IMR-90 (cell line): ENCODE measurements around the gene ATRNL1. TPM values are rescaled to one million over a fixed set of nuclear protein-coding genes. Genes with fewer than 3 reads are reported as not detected.

Source experiments
- ATAC-seq: fragments of 200-7000 bp; cut with Tn5 transposase; 2 replicates; pipeline ENCODE4 v1.9.1; 2020; ENCODE audit warnings: low read depth, mild to moderate bottlenecking, moderate library complexity
- BruUV-seq: library from RNA; stranded (reverse); fragments of 400-500 nt; replicated peaks from 2 replicates; lab custom pipeline; 2021; lab: Mats Ljungman, UMichigan
- CTCF ChIA-PET: fragments of 300-600 bp; formaldehyde crosslinking; extraction: SDS; loops from one replicate; lab custom pipeline; 2021; ENCODE audit warnings: antibody characterized with exemption; lab: Yijun Ruan, JAX
- POLR2A ChIA-PET: fragments of 300-600 bp; sonication (Branson Sonifier 250); formaldehyde crosslinking; loops from one replicate; lab custom pipeline; 2022; ENCODE audit warnings: antibody characterized with exemption; ENCODE audit not compliant: unreplicated experiment; lab: Charles Lee
- DNase-seq: peaks from one replicate; pipeline ENCODE4 v3.0.0; 2013
- H2AFZ ChIP-seq: replicated peaks from 2 replicates; pipeline ENCODE3; 2013; ENCODE audit warnings: low read length, mild to moderate bottlenecking; ENCODE audit not compliant: poor library complexity
- H2AK5ac ChIP-seq: 2 replicates; pipeline ENCODE4 v1.6.1; 2013; ENCODE audit warnings: low read depth, low read length, inconsistent platforms
- H2AK9ac ChIP-seq: replicated peaks from 2 replicates; pipeline ENCODE3; 2013; ENCODE audit warnings: mild to moderate bottlenecking, low read depth, low read length, moderate library complexity; ENCODE audit not compliant: poor library complexity
- H2BK120ac ChIP-seq: 2 replicates; pipeline ENCODE4 v1.6.1; 2013; ENCODE audit warnings: low read depth, low read length, inconsistent platforms
- H2BK15ac ChIP-seq: 3 replicates; pipeline ENCODE4 v1.6.1; 2013; ENCODE audit warnings: low read depth, low read length, inconsistent platforms
- H2BK20ac ChIP-seq: 2 replicates; pipeline ENCODE4 v1.6.1; 2013; ENCODE audit warnings: low read depth, mild to moderate bottlenecking, inconsistent platforms, low read length, moderate library complexity
- H2BK5ac ChIP-seq: 2 replicates; pipeline ENCODE4 v1.6.1; 2013; ENCODE audit warnings: mild to moderate bottlenecking, low read depth, low read length, inconsistent platforms; ENCODE audit not compliant: poor library complexity, severe bottlenecking
- H3K14ac ChIP-seq: replicated peaks from 2 replicates; pipeline ENCODE4 v1.6.1; 2013; ENCODE audit warnings: low read depth, low read length, inconsistent platforms
- H3K18ac ChIP-seq: 2 replicates; pipeline ENCODE4 v1.6.1; 2013; ENCODE audit warnings: low read depth, low read length, control low read depth
- H3K23ac ChIP-seq: 2 replicates; pipeline ENCODE4 v1.6.1; 2013; ENCODE audit warnings: low read depth, low read length, inconsistent platforms
- H3K27ac ChIP-seq: 2 replicates; pipeline ENCODE4 v1.5.1; 2013; ENCODE audit warnings: mild to moderate bottlenecking, control low read depth, low read length; ENCODE audit not compliant: insufficient read depth
- H3K27me3 ChIP-seq: 2 replicates; pipeline ENCODE4 v1.6.1; 2013; ENCODE audit warnings: low read length; ENCODE audit not compliant: control insufficient read depth, insufficient read depth
- H3K36me3 ChIP-seq: 2 replicates; pipeline ENCODE4 v1.6.1; 2013; ENCODE audit warnings: low read length, mixed read lengths; ENCODE audit not compliant: control insufficient read depth, insufficient read depth
- H3K4ac ChIP-seq: 2 replicates; pipeline ENCODE4 v1.6.1; 2013; ENCODE audit warnings: low read depth, low read length, inconsistent platforms
- H3K4me1 ChIP-seq: 2 replicates; pipeline ENCODE4 v1.6.1; 2013; ENCODE audit warnings: low read length, mixed read lengths; ENCODE audit not compliant: control insufficient read depth, insufficient read depth
- H3K4me2 ChIP-seq: 2 replicates; pipeline ENCODE4 v1.6.1; 2013; ENCODE audit warnings: low read depth, mild to moderate bottlenecking, control low read depth, low read length, moderate library complexity
- H3K4me3 ChIP-seq: 2 replicates; pipeline ENCODE4 v1.5.1; 2013; ENCODE audit warnings: low read depth, mild to moderate bottlenecking, control low read depth, low read length, moderate library complexity; ENCODE audit not compliant: insufficient read depth
- H3K56ac ChIP-seq: 2 replicates; pipeline ENCODE4 v1.6.1; 2013; ENCODE audit warnings: low read length, inconsistent platforms; ENCODE audit not compliant: insufficient read depth; ENCODE audit errors: extremely low read depth
- H3K79me1 ChIP-seq, 2 experiments: 2 replicates each; pipeline ENCODE4 v1.6.1; 2013; ENCODE audit warnings: low read length in 2 of 2, inconsistent platforms in 1 of 2, low read depth in 1 of 2
- H3K9ac ChIP-seq: 2 replicates; pipeline ENCODE4 v1.6.1; 2013; ENCODE audit warnings: low read depth, low read length, control low read depth
- H3K9me1 ChIP-seq: 2 replicates; pipeline ENCODE4 v1.6.1; 2013; ENCODE audit warnings: low read length, inconsistent platforms; ENCODE audit not compliant: insufficient read depth
- H3K9me3 ChIP-seq: 2 replicates; pipeline ENCODE4 v1.6.1; 2013; ENCODE audit warnings: low read length; ENCODE audit not compliant: control insufficient read depth, insufficient read depth
- H4K20me1 ChIP-seq: 2 replicates; pipeline ENCODE4 v1.6.1; 2013; ENCODE audit warnings: low read length, inconsistent platforms; ENCODE audit not compliant: insufficient read depth
- H4K5ac ChIP-seq: 2 replicates; pipeline ENCODE4 v1.6.1; 2013; ENCODE audit warnings: mild to moderate bottlenecking, low read depth, low read length, control low read depth
- H4K8ac ChIP-seq, 2 experiments: 2 replicates each; pipeline ENCODE4 v1.6.1; 2013; ENCODE audit warnings: low read depth in 2 of 2, low read length in 2 of 2, control low read depth in 1 of 2, inconsistent platforms in 1 of 2
- H4K91ac ChIP-seq: 2 replicates; pipeline ENCODE4 v1.6.1; 2013; ENCODE audit warnings: low read depth, low read length, inconsistent platforms; ENCODE audit not compliant: insufficient read depth
- BHLHE40 ChIP-seq: fragments of 150-350 bp; IDR thresholded peaks from 2 replicates; pipeline ENCODE4 v1.6.1; 2016; ENCODE audit warnings: mild to moderate bottlenecking, low read depth, low read length
- CEBPB ChIP-seq: IDR thresholded peaks from 2 replicates; pipeline ENCODE4 v1.6.1; 2012; ENCODE audit warnings: low read depth, low read length, improper control_type of control experiment
- CHD1 ChIP-seq: IDR thresholded peaks from 2 replicates; pipeline ENCODE4 v1.6.1; 2012; ENCODE audit warnings: low read depth, low read length, improper control_type of control experiment
- FOS ChIP-seq: fragments of 150-350 bp; IDR thresholded peaks from 2 replicates; pipeline ENCODE4 v1.6.1; 2016; ENCODE audit warnings: low read depth, low read length
- MAFK ChIP-seq: IDR thresholded peaks from 2 replicates; pipeline ENCODE4 v1.6.1; 2012; ENCODE audit warnings: low read depth, low read length, improper control_type of control experiment
- MAZ ChIP-seq: IDR thresholded peaks from 2 replicates; pipeline ENCODE4 v1.6.1; 2012; ENCODE audit warnings: low read depth, mild to moderate bottlenecking, low read length, improper control_type of control experiment, moderate library complexity, borderline replicate concordance
- MXI1 ChIP-seq: IDR thresholded peaks from 2 replicates; pipeline ENCODE4 v1.6.1; 2012; ENCODE audit warnings: low read depth, mild to moderate bottlenecking, low read length, moderate library complexity, borderline replicate concordance
- NFE2L2 ChIP-seq: fragments of 150-350 bp; IDR thresholded peaks from 2 replicates; pipeline ENCODE4 v1.6.1; 2016; ENCODE audit warnings: low read depth, mild to moderate bottlenecking, low read length
- POLR2A ChIP-seq: IDR thresholded peaks from 2 replicates; pipeline ENCODE4 v1.6.1; 2012; ENCODE audit warnings: mild to moderate bottlenecking, low read depth, low read length
- RAD21 ChIP-seq: IDR thresholded peaks from 2 replicates; pipeline ENCODE4 v1.6.1; 2012; ENCODE audit warnings: low read length, improper control_type of control experiment
- RCOR1 ChIP-seq: IDR thresholded peaks from 2 replicates; pipeline ENCODE4 v1.6.1; 2012; ENCODE audit warnings: mild to moderate bottlenecking, low read length, improper control_type of control experiment; ENCODE audit not compliant: insufficient replicate concordance
- RFX5 ChIP-seq: IDR thresholded peaks from 2 replicates; pipeline ENCODE4 v1.8.0; 2012; ENCODE audit warnings: low read depth, mild to moderate bottlenecking, low read length, moderate library complexity
- SMC3 ChIP-seq: fragments of 150-350 bp; IDR thresholded peaks from 2 replicates; pipeline ENCODE4 v1.6.1; 2016; ENCODE audit warnings: low read depth, mild to moderate bottlenecking, antibody characterized with exemption, low read length, moderate library complexity
- WGBS, 2 experiments: methylation state at CpG; one replicate each; pipeline versions ENCODE4 v1.1.5 to v1.1.7; 2013; ENCODE audit warnings: missing lambda C conversion rate in 2 of 2; ENCODE audit not compliant: insufficient read length in 1 of 2; ENCODE audit errors: extremely low coverage in 2 of 2; 5-methylcytosine and 5-hydroxymethylcytosine counted together
- dilution Hi-C: fragments of 300-500 bp; cut with HindIII; formaldehyde crosslinking; loops from one replicate; pipeline ENCODE4 v1.14.3; 2018; ENCODE audit warnings: low sequenced_read_pairs; ENCODE audit not compliant: unreplicated experiment
- in situ Hi-C: fragments of 300-500 bp; cut with MboI; formaldehyde crosslinking; loops from 3 replicates; pipeline ENCODE4 v1.14.3; 2019; ENCODE audit warnings: low sequenced_read_pairs, inconsistent platforms, mixed read lengths
- intact Hi-C: fragments of 100-400 bp; cut with micrococcal nuclease; formaldehyde crosslinking; loops from 2 replicates; pipeline ENCODE4 v1.10.0; 2022
- polyA plus RNA-seq, 3 experiments: library from polyadenylated mRNA; depleted of rRNA; stranded (reverse); fragments of >200 nt; gene quantifications; 2 replicates each; pipeline ENCODE4 v1.2.3, GENCODE V29; 2012; ENCODE audit warnings: low replicate concordance in 1 of 3
- total RNA-seq: library from RNA; depleted of rRNA; stranded (reverse); fragments of >200 nt; gene quantifications from 2 replicates; pipeline ENCODE4 v1.2.3, GENCODE V29; 2012
- TF ChIP-seq, protein P1 (sequence below): fragments of 150-350 bp; IDR thresholded peaks from 2 replicates; pipeline ENCODE4 v1.6.1; 2017; ENCODE audit warnings: mild to moderate bottlenecking, antibody characterized with exemption, low read length, low read depth
- TF ChIP-seq, protein P2 (sequence below): fragments of 150-350 bp; IDR thresholded peaks from 2 replicates; pipeline ENCODE4 v1.6.1; 2016; ENCODE audit warnings: low read depth, mild to moderate bottlenecking, low read length, moderate library complexity, borderline replicate concordance

The ATRNL1 gene
- total and polyA plus RNA-seq, 2 of the 4 experiments (the other 2 are of a cell fraction) = 0.18 to 0.19 TPM

DNA sequence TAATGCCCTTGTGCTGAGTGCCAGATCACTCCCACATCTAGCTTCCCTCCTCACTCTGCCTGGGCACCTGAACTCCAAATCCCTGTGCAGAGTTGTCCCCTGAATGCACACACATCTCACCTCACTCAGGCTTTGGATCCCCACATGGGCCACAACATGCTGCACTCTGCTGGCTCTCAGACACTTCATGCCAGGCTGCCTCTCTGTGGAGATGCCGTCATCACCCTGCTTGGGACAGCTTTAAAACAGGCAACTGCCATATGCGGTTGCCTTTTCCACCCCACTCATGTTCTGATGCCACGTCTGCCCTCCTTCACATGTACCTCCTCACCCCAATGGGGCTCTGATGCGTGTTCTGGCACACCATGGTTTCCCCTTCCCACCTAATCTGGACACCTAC, 702.8 kb downstream of the ATRNL1 start:
- ATAC-seq (no peak), DNase-seq (no peak)
- H3K27ac ChIP-seq = no peak overlapping the region
- H4K20me1 ChIP-seq = no peaks in the 10 kb centered on the region
- 80% methylated on average over 1 of the region's 4 CpGs; no CpG with 5 or more reads in 1 of the 2 experiments for WGBS, 2 experiments
- no peaks in the 10 kb centered on the region for H3K9me3 ChIP-seq
- BruUV-seq = no TSS peak
- POLR2A ChIA-PET = no interaction called here
- dilution Hi-C loops = no loop called here
- H3K79me1 ChIP-seq = no peaks in the 10 kb centered on the region
- TF ChIP-seq RCOR1 = no peak
- no peak for TF ChIP-seq MAFK
- TF ChIP-seq, protein P1, sequence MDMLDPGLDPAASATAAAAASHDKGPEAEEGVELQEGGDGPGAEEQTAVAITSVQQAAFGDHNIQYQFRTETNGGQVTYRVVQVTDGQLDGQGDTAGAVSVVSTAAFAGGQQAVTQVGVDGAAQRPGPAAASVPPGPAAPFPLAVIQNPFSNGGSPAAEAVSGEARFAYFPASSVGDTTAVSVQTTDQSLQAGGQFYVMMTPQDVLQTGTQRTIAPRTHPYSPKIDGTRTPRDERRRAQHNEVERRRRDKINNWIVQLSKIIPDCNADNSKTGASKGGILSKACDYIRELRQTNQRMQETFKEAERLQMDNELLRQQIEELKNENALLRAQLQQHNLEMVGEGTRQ = no peak
- no peak for TF ChIP-seq NFE2L2
- TF ChIP-seq RAD21 = no peak
- TF ChIP-seq BHLHE40 = no peak
- TF ChIP-seq SMC3 = no peak
- no peak for TF ChIP-seq RFX5
- TF ChIP-seq MAZ = no peak
- TF ChIP-seq POLR2A = no peak
- TF ChIP-seq, protein P2, sequence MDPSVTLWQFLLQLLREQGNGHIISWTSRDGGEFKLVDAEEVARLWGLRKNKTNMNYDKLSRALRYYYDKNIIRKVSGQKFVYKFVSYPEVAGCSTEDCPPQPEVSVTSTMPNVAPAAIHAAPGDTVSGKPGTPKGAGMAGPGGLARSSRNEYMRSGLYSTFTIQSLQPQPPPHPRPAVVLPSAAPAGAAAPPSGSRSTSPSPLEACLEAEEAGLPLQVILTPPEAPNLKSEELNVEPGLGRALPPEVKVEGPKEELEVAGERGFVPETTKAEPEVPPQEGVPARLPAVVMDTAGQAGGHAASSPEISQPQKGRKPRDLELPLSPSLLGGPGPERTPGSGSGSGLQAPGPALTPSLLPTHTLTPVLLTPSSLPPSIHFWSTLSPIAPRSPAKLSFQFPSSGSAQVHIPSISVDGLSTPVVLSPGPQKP = no peak
- TF ChIP-seq CHD1 = no peak
- TF ChIP-seq FOS = no peak
- no peak for TF ChIP-seq MXI1
- no peak for TF ChIP-seq CEBPB
- H3K4me2 ChIP-seq = no peak overlapping the region
- H3K4me1 ChIP-seq = no peaks in the 10 kb centered on the region
- no peak overlapping the region for H3K4ac ChIP-seq
- H2AK5ac ChIP-seq = no peak overlapping the region
- H4K91ac ChIP-seq = no peak overlapping the region
- no peak overlapping the region for H2AK9ac ChIP-seq
- no peaks in the 10 kb centered on the region for H3K9me1 ChIP-seq
- no peak overlapping the region for H2BK20ac ChIP-seq
- CTCF ChIA-PET = no interaction called here
- H2BK120ac ChIP-seq = no peak overlapping the region
- in situ Hi-C loops = loop anchor here (5.0 kb wide), 1 partner anchor 491 kb away; no protein-coding TSS in a partner anchor
- no peak overlapping the region for H3K9ac ChIP-seq
- no peak overlapping the region for H2AFZ ChIP-seq
- no peak overlapping the region for H3K4me3 ChIP-seq
- no peak overlapping the region for H3K14ac ChIP-seq
- H3K23ac ChIP-seq = no peak overlapping the region
- no peaks in the 10 kb centered on the region for H3K27me3 ChIP-seq
- no peak overlapping the region for H2BK15ac ChIP-seq
- H2BK5ac ChIP-seq = no peak overlapping the region
- H3K36me3 ChIP-seq = no peaks in the 10 kb centered on the region
- H4K8ac ChIP-seq = no peak overlapping the region
- intact Hi-C loops = loop anchor here (5.0 kb wide), 1 partner anchor 89 kb away; no protein-coding TSS in a partner anchor
- H3K18ac ChIP-seq = no peak overlapping the region
- no peak overlapping the region for H4K5ac ChIP-seq
- H3K56ac ChIP-seq = no peak overlapping the region
